ENCODE data around the gene GAB3. TPM values are rescaled to one million over a fixed set of nuclear protein-coding genes. Genes with fewer than 3 reads are reported as not detected.

GAB3 gene
- total and polyA plus RNA-seq, 9 of the 15 experiments (the other 6 are each of a cell fraction or from before 2014, with no cell fraction given) = 16.1 to 31.4 (median 20.2) TPM

DNA sequence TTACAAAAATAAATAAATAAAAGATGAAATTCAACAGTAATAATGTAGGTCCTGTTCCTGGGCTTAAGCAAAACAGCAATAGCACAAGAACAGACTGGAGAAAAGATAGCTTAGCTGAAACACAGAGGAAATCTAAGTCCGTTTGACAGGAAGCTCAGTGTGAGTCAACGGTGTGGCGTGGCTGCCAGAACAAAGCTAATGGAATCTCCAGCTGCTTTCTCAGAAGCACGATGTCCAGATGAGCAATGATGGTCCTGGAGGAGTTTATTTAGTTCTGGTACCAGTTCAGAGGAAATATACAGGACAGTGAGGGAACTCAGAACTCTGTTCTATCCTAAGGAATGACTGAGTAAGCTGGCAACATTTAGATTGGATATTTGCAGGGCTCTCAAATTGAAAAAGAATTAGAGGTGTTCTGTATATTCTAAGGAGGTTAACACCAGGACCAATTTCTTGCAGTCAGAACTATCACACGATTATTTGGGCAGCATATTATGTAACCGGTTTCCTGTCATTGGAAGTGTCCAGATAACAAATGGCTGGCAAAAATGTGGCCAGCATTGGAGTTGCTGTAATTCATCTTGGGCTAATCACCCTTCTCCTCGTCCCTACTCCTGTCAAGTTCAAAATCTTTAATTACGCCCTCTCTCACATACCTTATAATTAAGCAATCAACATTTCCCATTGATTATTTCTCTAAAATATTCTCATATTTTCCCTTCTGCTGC lies 12.7 kb downstream of the GAB3 start:
- WGBS (ENCODE audit: insufficient coverage, low coverage, missing lambda C conversion rate) = 14% methylated on average over 8 of the region's 8 CpGs
- no TSS peak for BruUV-seq (replicated peaks)
- ChIA-PET CTCF (ENCODE audit: low intra/inter-chr PET ratio) (no interaction called here), POLR2A (interaction anchor here (0.9 to 1.2 kb wide), 3 partner anchors 14 to 22 kb away, joined by 3 to 4 read pairs (median 3); no protein-coding TSS in a partner anchor)
- H3K4me3 ChIP-seq = no peak overlapping the region
- peaks cover 4 to 55% of the 10 kb centered on the region in 2 experiments; a peak in 4 of 5 replicates for H3K4me1 ChIP-seq (replicated peaks in 1 of 2; ENCODE audit: control insufficient read depth in 2 of 2, insufficient read depth in 2 of 2, low read length in 2 of 2)
- FAIRE-seq (peak; percentile 84), DNase-seq (ENCODE audit: extremely low read depth in 1 of 4, low spot score in 3 of 4) (peak in 2 of 4 experiments; percentile 29 to 62), ATAC-seq (peak; percentile 53)
- H3K9ac ChIP-seq (ENCODE audit: insufficient read depth in 1 of 2, low read depth in 2 of 2, low read length in 2 of 2) = no peak overlapping the region
- in situ Hi-C loops (cut with MboI) = loop anchor here (25.0 kb wide), 1 partner anchor 151 kb away; the partner anchor contains the start of gene CTAG1A
- peaks cover 94% of the 10 kb centered on the region for H3K79me2 ChIP-seq (ENCODE audit: control insufficient read depth, insufficient read depth, low read length)
- H3K27me3 ChIP-seq (ENCODE audit: control insufficient read depth in 2 of 2, insufficient read depth in 2 of 2, low read length in 2 of 2) = no peaks in the 10 kb centered on the region
- no peaks in the 10 kb centered on the region for H4K20me1 ChIP-seq (replicated peaks; ENCODE audit: control insufficient read depth, insufficient read depth, low read length)
- H3K9me3 ChIP-seq (replicated peaks; ENCODE audit: control insufficient read depth, insufficient read depth, low read depth, low read length) = no peaks in the 10 kb centered on the region
- peak overlapping the region; percentile 18 for H3K4me2 ChIP-seq (ENCODE audit: insufficient read depth, low read length)
- H3K27ac ChIP-seq (ENCODE audit: extremely low read depth, low read depth, low read length) = peak overlapping the region; percentile 16; the same call in 1 of the 3 replicates
- H3K9me1 ChIP-seq (ENCODE audit: control insufficient read depth, insufficient read depth, low read length) = no peaks in the 10 kb centered on the region
- intact Hi-C loops (cut with micrococcal nuclease) = no loop called here
- peaks cover 22% of the 10 kb centered on the region; the same call in 2 of the 3 replicates for H3K36me3 ChIP-seq (ENCODE audit: control insufficient read depth, insufficient read depth, low read length)
- no peak overlapping the region for H2AFZ ChIP-seq (ENCODE audit: low read depth, low read length)
- TF ChIP-seq SAP30 (IDR thresholded peaks at IDR 0.05; ENCODE audit: borderline replicate concordance, insufficient read depth, low read depth, low read length, poor library complexity, severe bottlenecking) (no peak), DPF2 (IDR thresholded peaks at IDR 0.05) (0 out of 2 replicates have a peak, but pooled peaks have one; percentile 25), SMARCA4 (IDR thresholded peaks at IDR 0.05) (peak; percentile 50; the same call in 1 of the 2 replicates), FOSL1 (tag; conservative IDR thresholded peaks at IDR 0.05) (peak; percentile 31; the same call in 1 of the 2 replicates), TSC22D4 (tag; IDR thresholded peaks at IDR 0.05) (no peak), JUND (IDR thresholded peaks at IDR 0.05; ENCODE audit: borderline replicate concordance, low read depth, low read length) (0 out of 2 replicates have a peak, but pooled peaks have one; percentile 27), JUND (tag; IDR thresholded peaks at IDR 0.05; ENCODE audit: borderline replicate concordance, low read depth, low read length) (no peak), ZNF175 (CRISPR knock-in tag; IDR thresholded peaks at IDR 0.05; ENCODE audit: low read depth) (0 out of 2 replicates have a peak, but pooled peaks have one; percentile 35), MEIS2 (IDR thresholded peaks at IDR 0.05; ENCODE audit: partially characterized antibody) (peak; percentile 64), ZNF76 (CRISPR knock-in tag; IDR thresholded peaks at IDR 0.05; ENCODE audit: borderline replicate concordance) (no peak), E2F3 (CRISPR knock-in tag; IDR thresholded peaks at IDR 0.05) (no peak), YBX1 (IDR thresholded peaks at IDR 0.05) (no peak)
- TF ChIP-seq, protein P1, sequence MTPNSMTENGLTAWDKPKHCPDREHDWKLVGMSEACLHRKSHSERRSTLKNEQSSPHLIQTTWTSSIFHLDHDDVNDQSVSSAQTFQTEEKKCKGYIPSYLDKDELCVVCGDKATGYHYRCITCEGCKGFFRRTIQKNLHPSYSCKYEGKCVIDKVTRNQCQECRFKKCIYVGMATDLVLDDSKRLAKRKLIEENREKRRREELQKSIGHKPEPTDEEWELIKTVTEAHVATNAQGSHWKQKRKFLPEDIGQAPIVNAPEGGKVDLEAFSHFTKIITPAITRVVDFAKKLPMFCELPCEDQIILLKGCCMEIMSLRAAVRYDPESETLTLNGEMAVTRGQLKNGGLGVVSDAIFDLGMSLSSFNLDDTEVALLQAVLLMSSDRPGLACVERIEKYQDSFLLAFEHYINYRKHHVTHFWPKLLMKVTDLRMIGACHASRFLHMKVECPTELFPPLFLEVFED (CRISPR knock-in tag; conservative IDR thresholded peaks at IDR 0.05) = no peak
- TF ChIP-seq, protein P2, sequence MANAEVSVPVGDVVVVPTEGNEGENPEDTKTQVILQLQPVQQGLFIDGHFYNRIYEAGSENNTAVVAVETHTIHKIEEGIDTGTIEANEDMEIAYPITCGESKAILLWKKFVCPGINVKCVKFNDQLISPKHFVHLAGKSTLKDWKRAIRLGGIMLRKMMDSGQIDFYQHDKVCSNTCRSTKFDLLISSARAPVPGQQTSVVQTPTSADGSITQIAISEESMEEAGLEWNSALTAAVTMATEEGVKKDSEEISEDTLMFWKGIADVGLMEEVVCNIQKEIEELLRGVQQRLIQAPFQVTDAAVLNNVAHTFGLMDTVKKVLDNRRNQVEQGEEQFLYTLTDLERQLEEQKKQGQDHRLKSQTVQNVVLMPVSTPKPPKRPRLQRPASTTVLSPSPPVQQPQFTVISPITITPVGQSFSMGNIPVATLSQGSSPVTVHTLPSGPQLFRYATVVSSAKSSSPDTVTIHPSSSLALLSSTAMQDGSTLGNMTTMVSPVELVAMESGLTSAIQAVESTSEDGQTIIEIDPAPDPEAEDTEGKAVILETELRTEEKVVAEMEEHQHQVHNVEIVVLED (CRISPR knock-in tag; IDR thresholded peaks at IDR 0.05) = no peak
- TF ChIP-seq, protein P3, sequence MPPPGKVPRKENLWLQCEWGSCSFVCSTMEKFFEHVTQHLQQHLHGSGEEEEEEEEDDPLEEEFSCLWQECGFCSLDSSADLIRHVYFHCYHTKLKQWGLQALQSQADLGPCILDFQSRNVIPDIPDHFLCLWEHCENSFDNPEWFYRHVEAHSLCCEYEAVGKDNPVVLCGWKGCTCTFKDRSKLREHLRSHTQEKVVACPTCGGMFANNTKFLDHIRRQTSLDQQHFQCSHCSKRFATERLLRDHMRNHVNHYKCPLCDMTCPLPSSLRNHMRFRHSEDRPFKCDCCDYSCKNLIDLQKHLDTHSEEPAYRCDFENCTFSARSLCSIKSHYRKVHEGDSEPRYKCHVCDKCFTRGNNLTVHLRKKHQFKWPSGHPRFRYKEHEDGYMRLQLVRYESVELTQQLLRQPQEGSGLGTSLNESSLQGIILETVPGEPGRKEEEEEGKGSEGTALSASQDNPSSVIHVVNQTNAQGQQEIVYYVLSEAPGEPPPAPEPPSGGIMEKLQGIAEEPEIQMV (tag; conservative IDR thresholded peaks at IDR 0.05; ENCODE audit: low read depth) = no peak

All from K562 (cell line).